Measurements from ENCODE around the gene MEAK7. TPM values are rescaled to one million over a fixed set of nuclear protein-coding genes. Genes with fewer than 3 reads are reported as not detected.
"Not testable (repeated sequence)": the region's sequence is repeated elsewhere in the genome, so short reads cannot be mapped to it uniquely, and the experiment has no call there.

The MEAK7 gene
- total RNA-seq, 4 donors from 2014 or later: 7.4 to 54.3 (median 47.0) TPM

DNA sequence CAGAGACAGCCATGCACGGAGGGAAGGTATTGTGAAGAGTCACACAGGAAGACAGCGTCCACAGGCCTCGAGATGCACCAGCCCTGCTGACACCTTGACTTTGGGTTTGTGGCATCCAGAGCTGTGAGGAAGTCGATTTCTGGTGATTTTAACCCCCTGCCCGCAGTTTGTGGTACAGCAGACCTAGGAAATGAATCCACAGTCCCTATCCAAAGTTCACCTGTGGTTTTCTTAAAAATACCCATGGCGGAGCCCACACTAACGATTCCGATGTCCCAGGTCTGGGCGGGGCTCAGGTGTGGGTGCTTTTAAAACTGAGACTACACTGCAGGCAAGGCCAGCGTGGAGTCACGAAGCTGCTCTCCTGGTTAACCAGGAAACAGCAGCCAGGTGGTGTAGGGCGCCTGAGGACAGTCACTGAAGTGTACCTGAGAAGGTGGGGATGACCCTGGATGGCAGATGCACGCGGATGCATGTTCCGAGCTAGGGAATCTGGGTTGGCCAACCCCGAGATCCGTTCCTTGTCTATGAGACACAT is 14.4 kb upstream of the MEAK7 start:
- no peak for TF ChIP-seq POLR2A (IDR thresholded peaks at IDR 0.05)
- TF ChIP-seq, protein P1, sequence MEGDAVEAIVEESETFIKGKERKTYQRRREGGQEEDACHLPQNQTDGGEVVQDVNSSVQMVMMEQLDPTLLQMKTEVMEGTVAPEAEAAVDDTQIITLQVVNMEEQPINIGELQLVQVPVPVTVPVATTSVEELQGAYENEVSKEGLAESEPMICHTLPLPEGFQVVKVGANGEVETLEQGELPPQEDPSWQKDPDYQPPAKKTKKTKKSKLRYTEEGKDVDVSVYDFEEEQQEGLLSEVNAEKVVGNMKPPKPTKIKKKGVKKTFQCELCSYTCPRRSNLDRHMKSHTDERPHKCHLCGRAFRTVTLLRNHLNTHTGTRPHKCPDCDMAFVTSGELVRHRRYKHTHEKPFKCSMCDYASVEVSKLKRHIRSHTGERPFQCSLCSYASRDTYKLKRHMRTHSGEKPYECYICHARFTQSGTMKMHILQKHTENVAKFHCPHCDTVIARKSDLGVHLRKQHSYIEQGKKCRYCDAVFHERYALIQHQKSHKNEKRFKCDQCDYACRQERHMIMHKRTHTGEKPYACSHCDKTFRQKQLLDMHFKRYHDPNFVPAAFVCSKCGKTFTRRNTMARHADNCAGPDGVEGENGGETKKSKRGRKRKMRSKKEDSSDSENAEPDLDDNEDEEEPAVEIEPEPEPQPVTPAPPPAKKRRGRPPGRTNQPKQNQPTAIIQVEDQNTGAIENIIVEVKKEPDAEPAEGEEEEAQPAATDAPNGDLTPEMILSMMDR (IDR thresholded peaks at IDR 0.05): peak in 2 of 6 experiments; percentile 16 to 22
- H3K36me3 ChIP-seq: no peaks in the 10 kb centered on the region
- H3K27ac ChIP-seq: peak overlapping the region; percentile 8 to 46 (median 24)
- H3K4me1 ChIP-seq: peaks cover 0 to 14% (median 11%) of the 10 kb centered on the region in 4 donors
- H3K9me3 ChIP-seq: no peaks in the 10 kb centered on the region
- H3K27me3 ChIP-seq: no peaks in the 10 kb centered on the region
- peak in 2 of 3 donors; percentile 52 to 78 for DNase-seq
- H3K4me3 ChIP-seq: no peak overlapping the region

DNA sequence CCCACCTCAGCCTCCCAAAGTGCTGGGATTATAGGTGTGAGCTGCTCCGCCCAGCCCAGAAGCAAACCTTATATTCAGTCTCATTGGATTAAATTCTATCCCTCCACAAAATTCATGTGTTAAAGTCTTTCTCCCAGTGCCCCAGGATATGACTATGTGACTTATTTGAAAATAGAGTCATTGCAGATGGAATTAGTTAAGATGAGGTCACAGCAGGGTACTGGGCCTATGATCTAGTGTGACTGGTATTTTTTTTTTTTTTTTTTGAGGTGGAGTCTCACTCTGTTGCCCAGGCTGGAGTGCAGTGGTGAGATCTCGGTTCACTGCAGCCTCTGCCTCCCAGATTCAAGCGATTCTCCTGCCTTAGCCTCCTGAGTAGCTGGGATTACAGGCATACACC is 13.8 kb upstream of the MEAK7 start:
- DNase-seq, H3K4me3 ChIP-seq, H3K27me3 ChIP-seq, H3K9me3 ChIP-seq, H3K36me3 ChIP-seq: not testable (repeated sequence)
- Histone ChIP-seq H3K4me1 (peaks cover 0 to 14% (median 11%) of the 10 kb centered on the region in 4 donors), H3K27ac (peak overlapping the region in 2 of 4 donors; percentile 8 to 10)

DNA sequence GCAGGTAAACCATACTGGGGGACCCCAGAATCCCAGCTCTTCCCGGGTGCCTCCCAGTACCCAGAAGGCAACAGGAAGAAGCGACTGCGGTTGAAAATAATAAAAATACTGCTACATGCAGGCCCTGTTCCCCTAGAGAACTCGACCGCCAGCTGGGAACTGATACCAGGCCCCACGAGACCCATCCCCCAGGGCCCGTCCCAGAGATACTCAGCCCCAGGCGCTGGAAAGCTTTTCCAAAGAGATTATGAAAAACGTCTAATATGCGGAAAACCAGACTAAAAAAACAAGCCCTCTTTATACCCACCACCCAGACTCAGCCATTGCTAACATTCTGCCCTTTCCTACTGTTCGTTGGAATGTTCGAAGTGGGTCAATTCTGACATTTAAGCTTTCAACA is 12.9 kb upstream of the MEAK7 start:
- Histone ChIP-seq H3K36me3 (no peaks in the 10 kb centered on the region), H3K27me3 (no peaks in the 10 kb centered on the region), H3K4me3 (no peak overlapping the region), H3K9me3 (no peaks in the 10 kb centered on the region), H3K4me1 (peaks cover 0 to 14% (median 11%) of the 10 kb centered on the region in 4 donors), H3K27ac (no peak overlapping the region)
- no peak for TF ChIP-seq POLR2A (IDR thresholded peaks at IDR 0.05)
- TF ChIP-seq, protein P1 (IDR thresholded peaks at IDR 0.05): no peak
- peak in 1 of 3 donors; percentile 21 for DNase-seq

DNA sequence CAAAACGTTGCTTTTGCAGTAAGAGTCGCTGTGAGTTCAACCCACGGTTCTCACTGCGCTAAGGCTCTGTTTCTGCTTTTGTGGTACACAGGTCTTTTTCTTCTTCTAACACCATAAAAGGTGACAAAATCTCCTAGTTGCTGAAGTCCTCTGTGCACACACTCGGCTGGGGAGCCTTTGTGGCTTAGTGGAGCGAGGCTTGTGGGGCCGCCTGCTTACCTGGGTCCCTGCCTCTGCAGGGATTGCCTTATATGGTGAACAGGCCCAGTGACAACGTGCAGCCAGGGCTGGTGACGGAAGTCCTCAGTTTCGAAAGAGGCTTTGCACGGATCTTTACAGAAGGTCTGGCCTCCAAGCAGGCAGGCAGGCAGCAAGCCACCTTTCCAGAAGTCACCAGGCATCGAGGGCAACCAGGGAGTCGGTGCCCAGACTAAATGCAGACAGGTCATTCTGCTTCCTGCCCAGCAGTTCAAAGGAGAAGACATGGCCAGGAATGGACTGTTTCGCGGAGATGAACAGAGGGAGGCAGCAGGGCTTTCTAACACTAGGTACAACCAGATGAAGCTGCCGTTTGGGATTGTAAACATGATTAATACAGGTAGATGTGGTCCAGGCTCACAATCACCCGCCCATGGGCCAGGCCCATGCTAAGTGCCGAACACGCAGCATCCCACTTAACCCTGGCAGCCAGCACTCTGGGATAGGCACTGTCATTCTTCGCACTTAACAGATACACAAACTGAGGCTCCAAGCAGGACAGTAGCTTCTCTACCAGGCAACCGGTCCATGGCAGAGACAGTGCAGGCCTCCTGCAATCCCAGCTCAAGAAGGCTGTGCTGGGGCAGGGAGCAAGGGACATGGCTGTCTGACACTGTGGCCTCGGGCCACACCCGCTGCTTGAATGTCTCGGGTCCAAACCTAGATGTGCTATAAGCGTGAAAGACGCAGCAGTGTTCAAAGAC is 10.7 kb upstream of the MEAK7 start:
- H3K36me3 ChIP-seq: no peaks in the 10 kb centered on the region
- H3K27ac ChIP-seq: peak overlapping the region; percentile 63 to 78 (median 74)
- no peak overlapping the region for H3K4me3 ChIP-seq
- peak; percentile 32 to 93 (median 89) for DNase-seq
- no peak for TF ChIP-seq POLR2A (IDR thresholded peaks at IDR 0.05)
- TF ChIP-seq, protein P1 (IDR thresholded peaks at IDR 0.05): no peak
- H3K27me3 ChIP-seq: no peaks in the 10 kb centered on the region
- peaks cover 0 to 21% (median 14%) of the 10 kb centered on the region in 4 donors for H3K4me1 ChIP-seq
- H3K9me3 ChIP-seq: no peaks in the 10 kb centered on the region

DNA sequence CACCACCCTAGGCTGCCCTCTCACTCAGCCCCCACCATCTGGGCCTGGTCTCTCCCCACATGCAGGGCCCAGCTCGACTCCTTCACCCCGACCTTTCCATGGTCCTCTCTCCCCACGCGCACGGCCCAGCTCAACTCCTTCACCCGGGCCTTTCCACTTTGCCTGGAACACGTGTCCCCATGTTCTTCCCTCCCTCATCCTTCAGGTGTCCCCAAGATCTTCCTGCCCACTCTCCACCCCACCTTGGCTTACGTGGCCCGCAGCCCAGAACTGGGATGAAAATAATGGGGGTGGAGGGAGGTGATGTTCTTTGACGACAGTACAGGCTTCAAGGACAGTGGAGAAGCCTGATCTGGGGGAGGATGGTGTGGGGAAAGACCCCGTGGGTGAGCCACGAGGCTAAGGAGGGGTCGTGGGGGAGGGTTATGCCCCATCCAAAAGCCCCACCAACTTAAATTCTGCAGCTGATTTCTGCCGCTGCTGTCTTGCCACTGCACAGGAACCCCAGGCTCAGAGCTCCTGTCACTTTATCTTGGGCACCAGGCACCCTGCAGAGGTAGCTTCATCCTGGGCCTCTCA is 9.9 kb upstream of the MEAK7 start:
- no peaks in the 10 kb centered on the region for H3K27me3 ChIP-seq
- no peaks in the 10 kb centered on the region for H3K36me3 ChIP-seq
- TF ChIP-seq POLR2A (IDR thresholded peaks at IDR 0.05): no peak
- no peaks in the 10 kb centered on the region for H3K9me3 ChIP-seq
- DNase-seq: no peak
- H3K27ac ChIP-seq: peak overlapping the region; percentile 58 to 78 (median 74)
- no peak overlapping the region for H3K4me3 ChIP-seq
- peaks cover 0 to 21% (median 11%) of the 10 kb centered on the region in 4 donors for H3K4me1 ChIP-seq

DNA sequence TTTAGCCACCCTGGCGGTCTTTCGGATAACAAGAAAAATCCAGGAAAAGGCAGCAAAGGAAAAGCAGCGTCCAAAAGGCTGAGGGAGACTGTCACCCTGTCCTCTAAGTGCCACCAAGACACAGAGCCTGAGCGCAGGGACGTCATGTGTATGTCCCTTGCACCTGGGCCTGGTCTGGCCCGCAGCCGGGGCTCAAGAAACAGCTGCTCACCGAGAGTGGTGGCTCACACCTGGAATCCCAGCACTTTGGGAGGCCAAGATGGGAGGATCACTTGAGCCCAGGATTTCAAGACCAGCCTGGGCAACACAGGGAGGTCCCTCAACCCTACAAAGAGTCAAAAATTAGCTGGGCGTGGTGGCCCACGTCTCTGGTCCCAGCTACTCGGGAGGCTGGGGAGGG is 9.2 kb upstream of the MEAK7 start:
- H3K9me3 ChIP-seq: no peaks in the 10 kb centered on the region
- peak overlapping the region in 3 of 4 donors; percentile 6 to 75 (median 72) for H3K27ac ChIP-seq
- no peak overlapping the region for H3K4me3 ChIP-seq
- peaks cover 0 to 21% (median 10%) of the 10 kb centered on the region in 4 donors for H3K4me1 ChIP-seq
- TF ChIP-seq, protein P1 (IDR thresholded peaks at IDR 0.05): no peak
- no peak for TF ChIP-seq POLR2A (IDR thresholded peaks at IDR 0.05)
- no peak for DNase-seq
- no peaks in the 10 kb centered on the region for H3K36me3 ChIP-seq
- no peaks in the 10 kb centered on the region for H3K27me3 ChIP-seq

All from Peyer's patch (tissue), 4 donors.